Right ventricle myocardium superior (tissue), 1 donor: ENCODE measurements around the gene FXYD6. TPM values are rescaled to one million over a fixed set of nuclear protein-coding genes. Genes with fewer than 3 reads are reported as not detected.

Source experiments
- ATAC-seq: fragments of 200-7000 bp; cut with Tn5 transposase; one replicate; pipeline ENCODE4 v1.9.1; 2020; ENCODE audit warnings: mild to moderate bottlenecking; ENCODE audit not compliant: poor library complexity
- DNase-seq: peaks from one replicate; pipeline ENCODE4 v3.0.0-alpha.2; 2020
- intact Hi-C: fragments of 100-400 bp; cut with DNase I; formaldehyde crosslinking; loops from one replicate; pipeline ENCODE4 v1.11.2; 2022
- total RNA-seq: library from RNA; stranded (reverse); fragmentation: NEBNext Ultra II Directional; extraction: Animal tissue kit (Norgen Biotek cat#: 25700); gene quantifications from one replicate; pipeline ENCODE4 v1.2.1, GENCODE V29; 2021
- donor health status: DM: no; HTN: yes; CAD: no; lungs with severe emphysema.

Gene FXYD6
- total RNA-seq, 1 donor from 2014 or later: 34.6 TPM

- DNase-seq (no peak), ATAC-seq (no peak)
- intact Hi-C loops: no loop called here
Measured at GRCh38 chr11:117912497-117912896, 36.0 kb upstream of the FXYD6 start.

GRCh38 chr11:117911694-117912093 is 35.2 kb upstream of the FXYD6 start:
- intact Hi-C loops: no loop called here
- DNase-seq (no peak), ATAC-seq (no peak)

DNA sequence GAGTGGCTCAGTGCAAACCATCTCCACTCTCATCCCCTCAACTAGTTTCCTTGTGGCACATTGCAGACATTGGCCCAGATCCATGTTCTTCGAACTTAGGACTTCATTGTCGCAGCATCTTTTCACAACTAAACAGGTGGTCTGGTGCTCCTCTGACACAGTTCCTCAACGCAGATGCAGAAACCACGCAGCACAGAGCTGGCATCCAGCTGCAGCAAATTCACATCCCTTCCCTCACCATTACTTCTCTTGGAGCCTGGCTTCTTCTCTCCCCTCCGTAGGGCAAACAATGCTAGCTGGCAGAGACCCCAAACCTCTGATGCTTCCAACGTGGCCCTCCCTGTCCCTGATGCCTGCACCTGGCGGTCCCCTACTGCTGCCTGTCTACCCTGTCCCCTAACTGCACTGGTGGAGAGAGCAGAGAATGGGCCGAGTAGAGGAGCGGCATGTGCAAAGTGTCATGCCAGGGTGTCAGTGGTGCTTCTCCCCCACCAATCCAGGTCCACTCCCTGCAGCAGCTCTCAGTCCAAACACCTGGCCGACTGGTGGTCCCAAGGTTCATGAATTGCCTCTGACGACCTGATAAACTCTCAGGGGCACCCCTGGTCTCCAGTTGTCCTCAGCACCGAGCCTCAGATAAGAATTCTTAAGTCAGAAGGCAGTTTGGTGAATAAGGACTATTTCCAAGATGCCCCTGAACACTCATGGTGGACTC is 34.6 kb upstream of the FXYD6 start:
- DNase-seq (no peak), ATAC-seq (no peak)

GRCh38 chr11:117910525-117910924 is 34.1 kb upstream of the FXYD6 start:
- ATAC-seq (no peak), DNase-seq (no peak)
- intact Hi-C loops: no loop called here

More for the DNA sequence above, 34.6 kb upstream of the FXYD6 start:
- intact Hi-C loops: no loop called here

DNA sequence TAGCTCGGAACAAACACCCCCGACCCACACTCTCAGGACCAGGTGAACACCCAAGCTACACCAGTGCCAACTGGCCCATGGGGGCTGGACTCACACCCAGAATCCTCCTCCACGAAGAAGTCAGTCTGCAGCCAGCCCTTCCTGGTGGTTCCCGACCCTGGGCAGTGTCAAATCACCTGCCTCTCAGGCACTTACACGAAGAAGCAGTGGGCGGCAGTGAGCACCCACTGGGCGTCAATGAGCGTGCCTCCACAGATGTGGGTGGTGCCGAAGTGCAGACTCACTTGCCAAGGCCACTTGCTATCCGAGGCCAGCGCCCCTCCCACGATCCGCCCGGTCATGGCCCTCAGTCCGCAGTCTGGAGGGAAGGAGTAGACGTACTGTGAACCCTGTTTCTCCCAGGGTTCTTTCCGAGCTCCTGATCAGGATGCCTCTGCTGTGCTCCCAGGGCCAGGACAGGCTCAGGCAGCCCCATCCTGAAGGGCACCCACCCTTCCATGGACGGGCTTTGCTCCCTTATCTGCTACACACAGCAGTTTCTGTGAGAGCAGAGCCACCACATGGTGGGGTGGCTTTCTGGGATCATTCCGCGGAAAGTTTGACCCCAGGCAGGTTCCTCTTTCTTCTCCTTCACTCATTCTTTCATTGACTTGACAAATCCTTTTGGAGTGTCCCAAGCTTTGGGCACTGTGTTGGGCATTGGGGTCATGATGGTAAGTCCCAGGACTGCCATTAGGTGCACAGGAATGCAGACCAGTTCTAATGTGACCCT is 33.3 kb upstream of the FXYD6 start:
- DNase-seq: no peak
- no peak for ATAC-seq
- intact Hi-C loops: loop anchor here (5.0 kb wide), 1 partner anchor 67 kb away; no protein-coding TSS in a partner anchor

GRCh38 chr11:117908959-117909610 is 32.6 kb upstream of the FXYD6 start:
- intact Hi-C loops: loop anchor here (5.0 kb wide), 1 partner anchor 67 kb away; no protein-coding TSS in a partner anchor
- DNase-seq: no peak
- ATAC-seq: no peak

DNA sequence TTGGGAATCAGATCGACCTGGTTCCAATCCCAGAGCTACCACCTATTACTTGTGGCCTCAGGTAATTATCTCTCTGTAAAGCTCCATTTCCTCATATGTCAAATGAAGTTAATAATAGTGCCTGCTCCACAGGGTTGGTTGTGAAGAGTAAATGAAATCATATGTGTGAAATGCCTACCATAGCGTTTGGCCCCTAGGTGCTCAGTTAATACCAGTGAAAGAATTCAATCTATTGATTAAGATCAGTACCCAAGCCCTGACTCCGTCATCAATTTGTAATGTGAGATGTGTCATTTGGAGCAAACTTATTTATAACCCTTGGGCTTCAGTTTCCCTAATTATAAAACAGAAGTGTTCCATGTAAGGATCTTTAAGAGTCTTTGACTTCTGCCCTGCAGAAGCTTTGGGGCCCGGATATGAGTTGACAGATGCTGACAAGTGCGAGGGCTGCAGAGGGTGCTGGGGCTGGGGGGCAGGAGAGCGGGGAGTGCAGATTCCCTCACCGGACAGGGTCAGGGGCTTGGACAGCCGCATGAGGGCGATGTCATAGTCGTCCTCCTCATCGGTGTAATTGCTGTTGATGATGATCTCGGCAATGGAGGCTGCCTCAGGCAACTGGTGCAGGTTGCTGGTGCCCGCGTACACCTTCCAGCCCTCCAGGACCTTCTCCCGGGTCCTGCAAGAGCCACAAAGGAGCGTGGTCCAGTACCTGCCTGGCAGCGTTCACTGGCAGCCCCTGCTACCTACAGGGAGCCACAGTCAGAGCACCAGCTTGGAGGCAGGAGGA is 31.8 kb upstream of the FXYD6 start:
- intact Hi-C loops: loop anchor here (5.0 kb wide), 1 partner anchor 66 kb away; no protein-coding TSS in a partner anchor
- DNase-seq: peak; percentile 27
- ATAC-seq: no peak

- peak; percentile 95 for ATAC-seq
- peak; percentile 89 for DNase-seq
- intact Hi-C loops: loop anchor here (5.0 kb wide), 1 partner anchor 65 kb away; no protein-coding TSS in a partner anchor
Measured at GRCh38 chr11:117907276-117908108, 31.0 kb upstream of the FXYD6 start.

DNA sequence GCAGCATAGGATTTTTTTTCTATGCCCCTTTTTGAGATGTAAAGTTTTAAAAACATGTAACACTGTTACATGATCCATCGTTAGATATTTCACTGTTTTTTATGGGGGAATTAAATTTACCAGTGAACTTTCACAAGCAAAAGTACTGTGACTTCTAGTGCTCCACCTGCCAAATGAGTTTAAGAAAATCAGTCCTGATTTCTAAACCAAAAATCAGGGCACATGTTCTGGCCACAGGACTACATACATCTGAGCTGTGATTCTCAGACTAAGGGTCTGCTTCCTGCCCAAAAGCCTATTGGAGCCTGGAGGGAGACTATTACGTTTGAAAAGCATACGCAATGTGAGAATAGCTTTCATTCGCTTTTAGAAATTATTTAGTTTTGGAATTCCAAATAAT is 30.3 kb upstream of the FXYD6 start:
- intact Hi-C loops: loop anchor here (5.0 kb wide), 1 partner anchor 64 kb away; no protein-coding TSS in a partner anchor
- ATAC-seq: no peak
- no peak for DNase-seq

DNA sequence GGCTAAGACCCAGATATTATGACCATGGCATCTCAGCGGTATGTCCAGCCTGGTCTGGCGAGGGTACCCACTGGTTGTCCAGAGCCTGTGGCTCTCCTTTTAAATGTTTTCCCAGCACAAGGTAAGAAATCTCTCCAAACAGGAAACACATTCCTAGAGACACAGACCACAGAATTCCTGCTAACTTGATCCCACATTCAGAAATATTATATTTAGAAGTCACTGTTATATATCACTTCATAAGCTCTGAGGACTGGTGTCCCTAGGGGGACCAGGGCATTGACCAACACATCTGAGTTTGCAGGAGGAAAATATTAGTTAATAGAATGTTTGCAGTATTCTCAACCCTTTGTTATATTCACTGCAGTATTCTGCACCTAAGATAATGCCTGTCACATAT is 29.7 kb upstream of the FXYD6 start:
- ATAC-seq: no peak
- intact Hi-C loops: loop anchor here (5.0 kb wide), 1 partner anchor 64 kb away; no protein-coding TSS in a partner anchor
- DNase-seq: no peak

DNA sequence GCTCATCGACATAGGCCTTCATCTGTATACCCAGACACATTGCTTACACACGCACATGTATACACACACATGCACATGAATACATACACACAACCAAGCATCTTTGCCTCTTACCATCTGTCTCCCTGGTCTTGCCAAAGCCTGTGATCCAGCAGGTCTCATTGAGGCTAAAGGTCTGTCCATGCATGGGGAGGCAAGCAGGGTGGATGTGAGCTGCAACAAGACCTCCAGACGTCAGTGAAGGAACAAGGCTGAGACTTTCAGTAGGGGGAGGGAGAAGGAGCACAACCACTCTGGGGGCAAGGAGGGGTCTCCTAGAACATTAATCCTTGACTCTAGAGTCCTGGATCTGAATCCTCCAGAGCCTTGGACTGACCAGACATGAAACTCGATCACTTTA is 29.1 kb upstream of the FXYD6 start:
- intact Hi-C loops: loop anchor here (5.0 kb wide), 1 partner anchor 63 kb away; no protein-coding TSS in a partner anchor
- DNase-seq (no peak), ATAC-seq (no peak)

GRCh38 chr11:117903505-117904382 is 27.3 kb upstream of the FXYD6 start:
- DNase-seq (no peak), ATAC-seq (no peak)
- intact Hi-C loops: no loop called here

DNA sequence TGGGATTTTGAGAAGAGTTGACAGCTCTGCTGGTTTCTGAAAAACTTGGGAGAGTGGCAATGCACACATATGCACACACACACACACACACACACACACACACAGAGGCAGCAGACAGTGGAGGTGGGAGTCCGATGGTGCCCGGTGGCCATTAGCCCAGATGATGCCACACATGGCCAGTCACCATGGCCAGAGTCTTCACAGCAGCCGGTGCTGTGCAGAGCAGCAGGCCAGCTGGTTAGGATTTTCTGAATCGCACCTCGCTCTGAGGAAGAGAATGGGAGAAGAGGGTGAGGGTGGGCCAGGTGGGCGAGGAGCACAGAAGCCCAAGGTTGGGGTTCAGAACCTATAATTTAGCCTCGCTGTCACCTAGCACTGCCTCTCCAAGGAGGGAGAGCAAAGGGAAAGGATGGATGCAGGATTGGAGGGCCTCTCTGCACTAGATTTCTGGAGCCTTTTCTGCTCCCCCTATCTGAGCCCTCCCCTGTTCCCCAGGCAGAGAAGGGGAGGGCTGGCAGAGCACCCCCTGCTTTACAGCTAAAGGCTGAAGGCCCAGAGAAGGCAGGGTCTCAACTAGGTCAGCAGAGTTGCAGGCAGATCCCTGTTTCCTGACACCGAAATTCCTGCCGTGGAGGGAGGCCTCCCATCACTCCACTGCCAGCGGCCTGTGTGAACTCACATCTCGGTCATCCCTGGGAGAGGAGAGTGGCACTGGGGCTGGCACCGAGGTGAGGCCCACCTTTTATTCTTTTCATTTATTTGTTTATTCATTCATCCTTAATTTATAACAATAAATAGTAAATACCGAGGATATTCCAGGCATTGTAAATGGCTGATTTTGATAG is 25.8 kb upstream of the FXYD6 start:
- intact Hi-C loops: no loop called here
- DNase-seq: no peak
- ATAC-seq: no peak

GRCh38 chr11:117901601-117902000 is 25.1 kb upstream of the FXYD6 start:
- ATAC-seq (no peak), DNase-seq (no peak)
- intact Hi-C loops: no loop called here

GRCh38 chr11:117900720-117901440 is 24.4 kb upstream of the FXYD6 start:
- DNase-seq: no peak
- ATAC-seq: no peak
- intact Hi-C loops: no loop called here
